HG03342 (cell line): ENCODE data around the gene COG5.
"Not testable (repeated sequence)": the region's sequence is repeated elsewhere in the genome, so short reads cannot be mapped to it uniquely, and the experiment has no call there.

Experiments used
- ATAC-seq: cut with Tn5 transposase; IDR thresholded peaks from one replicate; pipeline ENCODE4 v1.9.1; 2021; ENCODE audit warnings: mild to moderate bottlenecking, moderate library complexity; ENCODE audit not compliant: unreplicated experiment

COG5 gene

GRCh38 chr7:107286751-107287621 is 276.7 kb downstream of the COG5 start:
- ATAC-seq, result no peak

- no peak for ATAC-seq
These were observed 278.7 kb downstream of the COG5 start for GRCh38 chr7:107284911-107285479.

DNA sequence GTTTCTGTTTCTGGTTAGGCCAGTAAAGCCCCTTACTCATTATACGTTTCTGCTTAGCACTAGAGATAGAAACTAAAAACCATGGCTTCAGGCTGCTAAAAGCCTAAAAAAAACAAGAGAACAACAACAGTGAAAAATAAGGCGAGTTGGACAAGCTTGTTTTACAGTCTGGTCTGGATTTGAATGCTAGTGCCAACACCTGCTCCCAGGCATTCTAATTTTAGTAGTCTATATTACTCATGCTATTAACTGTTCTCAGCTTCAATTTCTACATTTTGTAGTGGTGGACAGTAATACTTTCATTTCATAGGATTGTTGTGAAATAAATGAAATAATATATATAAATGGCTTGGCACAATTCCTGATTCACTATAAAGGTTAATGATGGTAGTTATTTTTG is 286.4 kb downstream of the COG5 start:
- ATAC-seq, result no peak

- no peak for ATAC-seq
These were observed 287.4 kb downstream of the COG5 start for GRCh38 chr7:107276220-107276827.

DNA sequence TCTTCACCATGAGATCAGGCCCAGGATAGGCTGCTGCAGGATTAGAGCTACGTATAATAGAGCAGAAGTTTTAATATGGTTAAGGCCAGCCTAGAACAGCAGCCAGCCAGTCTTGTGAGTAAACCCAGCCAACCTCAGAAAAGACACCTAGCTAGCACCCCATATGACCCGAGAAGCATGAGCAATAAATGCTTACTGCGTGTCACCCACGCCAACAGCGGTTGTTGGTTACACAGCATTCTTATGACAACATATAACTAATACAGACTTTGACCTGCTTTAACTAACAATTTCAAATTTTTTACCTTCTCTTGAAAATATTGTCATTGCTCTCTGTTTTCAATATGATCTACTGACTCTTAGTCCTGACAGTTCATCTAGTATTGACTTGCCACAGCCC is 289.2 kb downstream of the COG5 start:
- no peak for ATAC-seq

- ATAC-seq, result no peak
These were observed 293.9 kb downstream of the COG5 start for GRCh38 chr7:107269790-107270189.

- no peak for ATAC-seq
These were observed 295.1 kb downstream of the COG5 start for GRCh38 chr7:107268594-107268993.

DNA sequence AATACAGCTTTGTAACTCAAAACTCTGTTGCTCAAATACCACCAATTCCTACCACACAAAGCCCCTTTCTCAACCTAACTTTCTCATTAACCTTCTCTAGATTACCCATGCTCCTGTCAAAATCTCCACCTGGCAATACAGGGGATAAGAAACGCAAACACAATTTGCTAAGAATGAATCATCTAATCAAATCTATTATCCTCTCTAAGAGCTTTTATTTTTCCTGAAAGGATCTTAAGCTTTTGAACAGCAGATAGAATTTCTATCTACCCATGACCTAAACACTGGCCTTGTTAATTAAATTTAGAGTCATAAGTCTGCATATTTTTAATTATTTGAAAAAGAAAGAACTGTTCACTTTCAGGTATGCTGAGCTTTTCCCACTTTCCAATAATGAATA is 296.6 kb downstream of the COG5 start:
- no peak for ATAC-seq

DNA sequence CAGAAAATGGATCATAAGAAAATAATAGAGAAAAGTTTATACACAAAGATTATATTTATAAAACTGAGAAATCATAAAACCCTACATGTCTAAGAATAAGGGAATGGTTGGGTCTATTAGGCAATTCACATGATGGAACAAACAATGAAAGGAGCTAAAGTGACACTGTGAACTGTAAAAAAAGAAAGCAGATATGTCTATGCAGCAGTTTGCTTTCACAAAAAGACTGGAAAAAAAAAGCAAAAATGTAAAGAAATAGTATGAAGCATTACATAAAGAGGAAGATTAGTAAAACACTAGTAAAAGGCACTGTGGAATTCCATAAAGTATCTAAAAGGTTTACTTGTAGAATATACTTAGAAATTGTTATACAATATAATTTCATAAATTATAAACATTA is 299.0 kb downstream of the COG5 start:
- ATAC-seq, result no peak

GRCh38 chr7:107262857-107263256 is 300.9 kb downstream of the COG5 start:
- no peak for ATAC-seq

GRCh38 chr7:107258737-107259136 is 305.0 kb downstream of the COG5 start:
- ATAC-seq, result no peak

DNA sequence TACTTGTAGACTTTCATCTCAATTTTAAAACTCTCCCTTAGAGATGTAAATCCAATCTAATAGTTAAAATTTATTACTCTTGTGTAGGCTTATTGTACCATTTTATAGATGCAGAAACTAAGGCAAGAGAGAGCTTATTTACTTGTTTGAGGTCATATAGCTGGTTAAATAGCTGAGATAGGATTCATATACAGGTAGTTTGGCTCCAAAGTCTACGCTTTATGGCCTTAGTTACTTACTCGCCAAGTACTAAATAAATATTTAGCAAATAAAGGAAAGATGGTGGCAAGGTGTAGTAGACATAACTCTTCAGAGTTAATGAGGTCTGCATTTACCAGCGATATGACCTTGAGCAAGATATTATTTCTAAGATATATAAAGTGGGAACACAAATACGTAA is 308.1 kb downstream of the COG5 start:
- ATAC-seq, result no peak

DNA sequence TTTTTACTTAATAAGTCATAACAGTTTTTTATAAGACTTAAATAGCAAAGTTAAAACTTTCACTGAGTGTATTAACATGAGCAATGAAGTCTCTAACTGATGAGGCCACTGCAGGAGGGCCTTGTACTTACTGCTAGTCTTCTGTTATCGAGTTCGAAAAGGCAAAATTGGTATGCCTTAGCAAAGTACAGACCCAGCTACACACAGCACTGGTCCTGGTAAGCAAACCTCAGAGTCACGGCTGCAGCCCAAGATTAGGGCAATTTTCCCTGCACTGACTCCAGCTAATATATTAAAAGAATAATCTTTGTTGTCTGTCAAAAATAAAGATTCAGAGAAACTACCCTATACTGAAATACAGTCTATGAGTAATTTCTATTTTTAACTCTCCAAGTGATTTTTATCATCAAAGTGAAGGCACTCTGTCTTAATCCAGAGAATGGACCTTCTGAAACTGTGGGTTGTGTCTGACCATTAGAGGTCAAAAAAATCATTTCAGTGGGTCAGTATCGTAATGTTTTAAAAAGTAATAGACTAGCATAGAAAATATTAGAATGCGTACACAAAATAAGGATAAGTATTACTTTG is 309.2 kb downstream of the COG5 start:
- no peak for ATAC-seq

GRCh38 chr7:107253599-107253998 is 310.1 kb downstream of the COG5 start:
- no peak for ATAC-seq

GRCh38 chr7:107251963-107252362 is 311.8 kb downstream of the COG5 start:
- no peak for ATAC-seq

DNA sequence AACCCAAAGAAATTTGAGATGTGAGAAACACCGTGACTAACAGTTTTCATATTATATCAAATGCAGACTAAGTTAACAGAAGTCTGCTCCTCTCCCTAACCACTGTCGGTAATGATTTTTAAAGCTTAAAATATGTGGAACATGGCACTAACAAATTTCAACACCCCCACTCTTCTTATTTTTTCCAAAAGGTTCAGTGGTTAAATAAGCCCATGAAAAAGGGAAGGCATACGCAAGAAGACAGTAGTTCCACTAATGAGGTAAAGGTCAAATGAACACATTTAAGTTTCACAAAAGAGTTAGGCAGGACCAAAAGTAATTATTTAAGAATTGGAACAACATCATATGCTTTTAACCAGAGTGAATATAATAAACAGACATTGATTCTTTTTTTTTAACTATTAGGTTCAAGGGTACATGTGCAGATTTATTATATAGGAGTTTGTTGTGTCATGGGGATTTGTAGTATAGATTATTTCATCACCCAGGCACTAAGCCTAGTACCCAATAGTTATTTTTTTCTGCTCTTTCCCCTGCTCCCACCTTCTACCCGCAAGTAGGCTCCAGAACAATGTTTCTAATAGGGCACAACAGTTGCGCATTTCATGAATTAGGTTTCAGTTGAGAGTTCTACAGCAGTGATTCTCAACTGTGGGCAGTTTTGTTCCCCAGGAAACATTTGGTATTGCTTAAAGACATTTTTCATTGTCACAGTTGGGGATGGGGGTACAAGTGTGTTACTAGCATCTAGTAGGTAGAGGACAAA is 315.0 kb downstream of the COG5 start:
- no peak for ATAC-seq

DNA sequence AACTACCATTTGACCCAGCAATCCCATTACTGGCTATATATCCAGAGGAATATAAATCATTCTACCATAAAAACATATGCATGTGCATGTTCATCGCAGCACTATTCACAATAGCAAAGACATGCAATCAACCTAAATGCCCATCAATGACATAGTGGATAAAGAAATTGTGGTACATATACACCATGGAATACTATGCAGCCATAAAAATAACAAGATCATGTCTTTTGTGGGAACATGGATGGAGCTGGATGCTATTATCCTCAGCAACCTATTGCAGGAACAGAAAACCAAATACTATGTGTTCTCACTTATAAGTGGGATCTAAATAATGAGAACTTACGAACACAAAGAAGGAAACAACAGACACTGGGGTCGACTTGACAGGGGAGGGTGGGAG is 316.9 kb downstream of the COG5 start:
- not testable (repeated sequence) for ATAC-seq

GRCh38 chr7:107244613-107245012 is 319.1 kb downstream of the COG5 start:
- no peak for ATAC-seq

DNA sequence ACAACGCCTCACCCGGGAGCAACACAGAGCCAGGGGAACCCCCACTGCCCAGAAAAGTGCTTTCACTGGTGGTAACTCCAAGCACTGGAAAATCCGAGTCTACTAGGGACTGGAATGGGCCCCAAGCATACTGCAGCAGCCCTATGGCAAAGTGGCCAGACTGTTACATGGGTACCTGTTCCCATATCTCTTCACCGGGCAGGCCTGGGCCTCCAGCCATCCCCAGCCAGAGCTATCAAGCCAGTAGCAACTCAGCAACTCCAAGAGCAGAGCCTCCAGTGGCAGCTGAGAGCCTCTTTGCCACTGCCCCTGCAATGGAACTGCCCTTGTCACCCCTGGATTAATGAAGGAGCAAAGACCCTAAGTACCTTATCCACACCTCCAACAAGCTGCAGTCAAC is 321.5 kb downstream of the COG5 start:
- ATAC-seq, result no peak

GRCh38 chr7:107237451-107237850 is 326.3 kb downstream of the COG5 start:
- no peak for ATAC-seq

DNA sequence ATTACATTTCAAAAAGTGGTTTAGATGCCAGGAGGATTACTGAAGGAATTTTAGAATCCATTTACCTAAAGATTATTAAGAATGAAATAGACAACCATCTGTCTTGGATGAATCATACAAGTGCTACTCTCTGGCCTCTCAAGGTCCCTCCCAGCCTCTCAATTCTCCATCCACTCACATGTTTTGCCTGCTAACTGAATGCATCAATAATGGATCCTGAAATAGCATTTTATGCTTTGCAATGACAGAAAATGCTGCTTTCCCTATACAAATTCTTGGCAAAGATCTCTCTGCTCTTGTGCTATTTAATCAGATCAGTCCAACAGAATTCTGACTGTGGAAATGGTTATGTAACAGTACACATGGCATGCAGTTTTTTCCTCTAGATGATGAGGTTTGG is 326.9 kb downstream of the COG5 start:
- ATAC-seq, result no peak
